ENCODE measurements around the gene MESD.

The MESD gene

GRCh38 chr15:81015621-81016488, 26.2 kb upstream of the MESD start:
- DNase-seq (ENCODE audit: low read depth in 2 of 3, low spot score in 2 of 3): no peak

- no peak for DNase-seq (ENCODE audit: low read depth in 2 of 3, low spot score in 2 of 3)
Measured at GRCh38 chr15:81014446-81015093, 25.0 kb upstream of the MESD start.

- DNase-seq (ENCODE audit: low read depth in 2 of 3, low spot score in 2 of 3): no peak
Measured at GRCh38 chr15:81013396-81013929, 23.8 kb upstream of the MESD start.

GRCh38 chr15:81012588-81012987, 23.0 kb upstream of the MESD start:
- no peak for DNase-seq (ENCODE audit: low read depth in 2 of 3, low spot score in 2 of 3)

- no peak for DNase-seq (ENCODE audit: low read depth in 2 of 3, low spot score in 2 of 3)
Measured at GRCh38 chr15:81011593-81011992, 22.0 kb upstream of the MESD start.

GRCh38 chr15:81010086-81010485, 20.5 kb upstream of the MESD start:
- DNase-seq (ENCODE audit: low read depth in 2 of 3, low spot score in 2 of 3): no peak

- DNase-seq (ENCODE audit: low read depth in 2 of 3, low spot score in 2 of 3): no peak
Measured at GRCh38 chr15:81008312-81008711, 18.7 kb upstream of the MESD start.

- DNase-seq (ENCODE audit: low read depth in 2 of 3, low spot score in 2 of 3): no peak
Measured at GRCh38 chr15:81007428-81008064, 17.9 kb upstream of the MESD start.

GRCh38 chr15:81006124-81006523, 16.5 kb upstream of the MESD start:
- no peak for DNase-seq (ENCODE audit: low read depth in 2 of 3, low spot score in 2 of 3)

GRCh38 chr15:81003097-81003350, 13.4 kb upstream of the MESD start:
- no peak for DNase-seq (ENCODE audit: low read depth in 2 of 3, low spot score in 2 of 3)

- no peak for DNase-seq (ENCODE audit: low read depth in 2 of 3, low spot score in 2 of 3)
Measured at GRCh38 chr15:81002331-81003096, 12.9 kb upstream of the MESD start.

- no peak for DNase-seq (ENCODE audit: low read depth in 2 of 3, low spot score in 2 of 3)
Measured at GRCh38 chr15:81002009-81002330, 12.4 kb upstream of the MESD start.

- DNase-seq (ENCODE audit: low read depth in 2 of 3, low spot score in 2 of 3): peak in 1 of 3 experiments; percentile 27
Measured at GRCh38 chr15:81001152-81002008, 11.8 kb upstream of the MESD start.

- DNase-seq (ENCODE audit: low read depth in 2 of 3, low spot score in 2 of 3): peak; percentile 66 to 77 (median 69)
Measured at GRCh38 chr15:81000624-81001151, 11.1 kb upstream of the MESD start, which contains the start of gene TLNRD1. Gene TLNRD1, plus strand, starts transcription at chr15:81000923. Its CDS starts 1,349 bp downstream, at chr15:81002272.

- no peak for DNase-seq (ENCODE audit: low read depth in 2 of 3, low spot score in 2 of 3)
Measured at GRCh38 chr15:81000144-81000623, 10.6 kb upstream of the MESD start.

GRCh38 chr15:80999623-81000036, 10.0 kb upstream of the MESD start:
- DNase-seq (ENCODE audit: low read depth in 2 of 3, low spot score in 2 of 3): no peak

- DNase-seq (ENCODE audit: low read depth in 2 of 3, low spot score in 2 of 3): no peak
Measured at GRCh38 chr15:80998251-80998650, 8.6 kb upstream of the MESD start.

GRCh38 chr15:80997692-80998091, 8.1 kb upstream of the MESD start:
- no peak for DNase-seq (ENCODE audit: low read depth in 2 of 3, low spot score in 2 of 3)

- DNase-seq (ENCODE audit: low read depth in 2 of 3, low spot score in 2 of 3): no peak
Measured at GRCh38 chr15:80996247-80996646, 6.6 kb upstream of the MESD start.

- DNase-seq (ENCODE audit: low read depth in 2 of 3, low spot score in 2 of 3): no peak
Measured at GRCh38 chr15:80992441-80992840, 2.8 kb upstream of the MESD start.

All from activated CD8-positive, alpha-beta memory T cell treated with anti-CD3 and anti-CD28 coated beads for 48 hours (primary cell).